ENCODE results near the gene PPP4R2. TPM values are rescaled to one million over a fixed set of nuclear protein-coding genes. Genes with fewer than 3 reads are reported as not detected.
"Not testable (repeated sequence)": the region's sequence is repeated elsewhere in the genome, so short reads cannot be mapped to it uniquely, and the experiment has no call there.

PPP4R2 gene
- total RNA-seq, 3 donors from 2014 or later = 108 to 119 (median 119) TPM

DNA sequence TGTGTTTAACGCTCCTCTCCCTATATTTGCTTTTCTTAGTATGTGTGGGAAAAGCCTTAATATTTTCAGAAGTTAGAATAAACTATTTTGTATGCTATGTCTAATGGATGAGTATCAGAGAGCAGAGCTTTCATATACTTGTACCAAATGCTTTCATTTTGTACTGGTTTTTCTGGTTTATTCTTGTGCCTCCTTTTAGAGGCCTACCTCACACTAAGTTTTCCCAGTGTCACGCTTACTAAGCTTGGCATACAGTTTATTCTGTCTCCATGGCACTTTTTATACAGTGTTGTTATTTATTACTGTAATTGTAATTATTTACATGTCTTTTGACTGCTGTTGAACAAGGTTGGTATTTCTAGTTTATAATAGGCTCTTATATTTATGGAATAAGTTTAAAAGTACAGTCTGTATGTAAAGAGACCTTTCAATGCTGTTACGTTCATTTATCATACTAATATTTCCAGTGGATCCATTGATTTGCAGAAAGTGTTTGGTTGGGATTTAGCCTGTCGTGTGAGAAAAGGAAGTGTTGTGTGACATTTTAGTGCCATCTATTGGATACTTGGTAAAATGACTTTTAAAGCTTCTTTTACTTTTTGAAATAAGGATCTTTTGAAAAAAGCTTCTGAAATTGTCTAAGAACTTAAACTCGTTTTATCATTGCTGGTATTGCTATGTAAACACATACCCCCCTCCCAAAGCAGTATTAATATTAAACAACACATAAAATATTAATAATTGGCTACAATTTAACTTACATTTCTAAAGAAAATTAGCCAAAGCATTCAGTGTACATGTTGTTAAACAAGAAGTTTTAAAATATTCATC is 59.6 kb downstream of the PPP4R2 start:
- ATAC-seq (no peak), DNase-seq (no peak)
- H3K27me3 Mint-ChIP-seq (ENCODE audit: low read depth) = no peaks in the 10 kb centered on the region
- H3K36me3 Mint-ChIP-seq (ENCODE audit: insufficient read depth) = peaks cover 8% of the 10 kb centered on the region
- no peak overlapping the region for H3K4me3 Mint-ChIP-seq
- peaks cover 19% of the 10 kb centered on the region for H3K4me1 Mint-ChIP-seq (ENCODE audit: low read depth)
- H3K9me3 Mint-ChIP-seq = no peaks in the 10 kb centered on the region

DNA sequence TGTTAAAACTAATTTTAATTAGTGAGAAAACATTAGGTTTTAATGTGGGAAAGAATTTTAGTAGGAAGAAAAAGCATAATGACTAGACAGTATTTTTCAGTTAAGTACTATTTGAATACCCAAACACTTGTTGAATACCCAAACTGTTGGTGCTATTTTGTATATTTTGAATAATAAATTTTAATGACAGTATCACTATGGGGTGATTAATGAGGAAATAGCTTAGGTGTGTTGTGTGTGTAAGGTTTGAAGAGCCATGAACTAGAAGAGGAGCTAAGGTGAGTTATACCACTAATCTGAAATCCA is 60.2 kb downstream of the PPP4R2 start:
- Mint-ChIP-seq H3K36me3 (ENCODE audit: insufficient read depth) (peaks cover 8% of the 10 kb centered on the region), H3K4me3 (no peak overlapping the region), H3K4me1 (ENCODE audit: low read depth) (peaks cover 19% of the 10 kb centered on the region), H3K9me3 (no peaks in the 10 kb centered on the region), H3K27me3 (ENCODE audit: low read depth) (no peaks in the 10 kb centered on the region)
- no peak for DNase-seq
- ATAC-seq = no peak

DNA sequence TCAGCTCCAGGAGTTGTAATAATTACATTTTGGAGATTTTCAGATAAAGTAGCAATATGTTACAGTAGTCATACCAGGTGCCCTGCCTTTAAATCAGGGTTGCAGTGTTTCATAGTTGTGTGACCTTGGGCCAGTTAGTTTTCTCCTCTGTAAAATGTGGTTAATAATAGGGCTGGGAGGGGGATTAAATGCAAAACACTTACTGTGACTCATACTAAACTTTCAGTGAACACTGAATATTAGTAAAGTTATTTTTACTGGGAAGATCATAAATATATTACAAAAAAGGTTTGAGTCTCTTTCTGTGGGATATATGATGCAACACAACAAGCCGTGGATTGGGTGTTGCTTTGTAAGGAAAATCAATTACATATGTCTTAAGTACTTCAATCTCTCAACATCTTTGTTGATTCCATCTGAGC is 63.7 kb downstream of the PPP4R2 start:
- ATAC-seq = no peak
- peaks cover 11% of the 10 kb centered on the region for H3K4me1 Mint-ChIP-seq (ENCODE audit: low read depth)
- peaks cover 27% of the 10 kb centered on the region for H3K36me3 Mint-ChIP-seq (ENCODE audit: insufficient read depth)
- DNase-seq = no peak
- no peak overlapping the region for H3K4me3 Mint-ChIP-seq
- no peaks in the 10 kb centered on the region for H3K27me3 Mint-ChIP-seq (ENCODE audit: low read depth)
- H3K9me3 Mint-ChIP-seq = no peaks in the 10 kb centered on the region

DNA sequence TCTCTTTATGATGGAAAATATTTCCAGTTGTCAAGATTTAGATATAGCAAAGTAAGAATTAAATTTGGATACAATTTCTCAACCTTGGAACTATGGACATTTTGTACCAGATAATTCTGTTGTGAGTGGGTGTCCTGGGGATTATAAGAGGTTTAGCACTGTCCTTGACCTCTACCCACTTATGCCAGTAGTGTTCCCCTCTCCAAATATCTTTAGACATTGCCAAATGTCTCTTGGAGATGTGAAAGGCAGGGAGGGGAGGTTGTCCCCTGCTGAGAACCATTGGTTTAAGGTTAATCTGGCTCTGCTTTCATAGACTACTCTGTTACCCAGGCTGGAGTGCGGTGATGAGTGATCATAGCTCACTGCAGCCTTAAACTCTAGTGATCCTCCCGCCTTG is 64.8 kb downstream of the PPP4R2 start, which contains the start of gene EBLN2:
Gene EBLN2 (plus strand): TSS at position 244 of the 400 bp plus-strand sequence. CDS start 423 bp downstream, outside the sequence.
- Mint-ChIP-seq H3K27me3 (ENCODE audit: low read depth) (no peaks in the 10 kb centered on the region), H3K9me3 (no peaks in the 10 kb centered on the region), H3K4me1 (ENCODE audit: low read depth) (peaks cover 3% of the 10 kb centered on the region), H3K36me3 (ENCODE audit: insufficient read depth) (peaks cover 30% of the 10 kb centered on the region), H3K4me3 (no peak within 1 kb of the TSS)
- ATAC-seq (no peak), DNase-seq (no peak)

DNA sequence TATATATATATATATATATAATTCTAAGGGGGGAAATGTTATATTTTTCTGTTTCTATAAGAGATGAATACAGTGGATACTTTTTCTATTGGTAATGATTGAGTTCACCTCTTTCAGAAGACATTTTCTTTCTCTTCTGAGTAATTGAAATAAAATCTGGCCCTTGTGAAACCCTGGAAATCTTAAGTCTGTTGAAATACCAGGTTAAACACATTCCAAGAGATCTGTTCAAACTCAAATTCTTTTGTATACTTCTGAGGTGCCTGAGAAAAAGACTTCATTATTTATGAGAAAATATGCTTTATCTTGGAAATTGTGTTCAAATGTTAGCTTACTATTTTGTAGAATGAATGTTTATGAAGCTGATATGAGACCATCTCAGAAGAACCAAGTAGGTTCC is 69.6 kb downstream of the PPP4R2 start:
- H3K4me3 Mint-ChIP-seq; ATAC-seq; H3K4me1 Mint-ChIP-seq (ENCODE audit: low read depth); DNase-seq; H3K9me3 Mint-ChIP-seq; H3K27me3 Mint-ChIP-seq (ENCODE audit: low read depth): not testable (repeated sequence)
- peaks cover 23% of the 10 kb centered on the region for H3K36me3 Mint-ChIP-seq (ENCODE audit: insufficient read depth)

DNA sequence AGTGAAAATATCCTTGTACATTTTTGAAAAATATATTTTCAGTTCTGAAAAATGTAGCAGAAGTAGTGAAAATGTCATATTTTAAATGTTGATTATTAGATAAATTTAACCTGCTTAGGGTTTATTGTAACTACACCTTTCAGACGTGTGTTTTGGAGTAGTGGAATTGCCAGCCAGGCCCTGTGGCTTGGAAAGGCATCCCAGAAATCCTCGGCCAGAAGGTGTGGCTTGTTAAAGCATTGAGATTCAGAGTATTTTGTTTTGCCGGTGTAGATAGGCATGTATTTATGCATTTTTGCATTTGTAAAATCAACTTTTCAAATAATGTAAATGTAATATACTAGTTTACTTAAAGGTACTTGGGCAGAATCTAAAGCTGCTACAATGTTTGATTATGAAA is 71.8 kb downstream of the PPP4R2 start:
- DNase-seq (no peak), ATAC-seq (no peak)
- Mint-ChIP-seq H3K9me3 (no peaks in the 10 kb centered on the region), H3K4me3 (no peak overlapping the region), H3K4me1 (ENCODE audit: low read depth) (peaks cover 24% of the 10 kb centered on the region), H3K36me3 (ENCODE audit: insufficient read depth) (peaks cover 16% of the 10 kb centered on the region), H3K27me3 (ENCODE audit: low read depth) (no peaks in the 10 kb centered on the region)

DNA sequence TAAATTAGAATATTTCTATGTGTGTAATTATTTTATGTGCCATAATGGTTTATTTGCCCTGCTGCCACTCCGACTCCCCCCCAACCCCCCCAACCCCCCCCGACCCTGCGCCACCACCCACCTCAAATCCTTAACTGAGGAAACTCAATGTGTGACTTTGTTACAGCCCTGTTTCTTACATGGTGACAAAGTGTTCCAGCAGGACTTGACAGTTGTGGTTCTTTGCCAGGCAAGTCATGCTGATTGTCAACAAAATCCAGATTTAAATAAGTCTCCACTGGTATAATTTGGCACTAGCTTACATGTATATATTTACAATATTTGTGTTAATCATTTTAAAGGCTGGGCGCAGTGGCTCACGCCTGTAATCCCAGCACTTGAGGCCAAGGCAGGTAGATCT is 72.6 kb downstream of the PPP4R2 start:
- H3K4me1 Mint-ChIP-seq (ENCODE audit: low read depth) = peaks cover 24% of the 10 kb centered on the region
- H3K9me3 Mint-ChIP-seq = no peaks in the 10 kb centered on the region
- ATAC-seq (no peak), DNase-seq (no peak)
- peaks cover 15% of the 10 kb centered on the region for H3K36me3 Mint-ChIP-seq (ENCODE audit: insufficient read depth)
- no peaks in the 10 kb centered on the region for H3K27me3 Mint-ChIP-seq (ENCODE audit: low read depth)
- no peak overlapping the region for H3K4me3 Mint-ChIP-seq

DNA sequence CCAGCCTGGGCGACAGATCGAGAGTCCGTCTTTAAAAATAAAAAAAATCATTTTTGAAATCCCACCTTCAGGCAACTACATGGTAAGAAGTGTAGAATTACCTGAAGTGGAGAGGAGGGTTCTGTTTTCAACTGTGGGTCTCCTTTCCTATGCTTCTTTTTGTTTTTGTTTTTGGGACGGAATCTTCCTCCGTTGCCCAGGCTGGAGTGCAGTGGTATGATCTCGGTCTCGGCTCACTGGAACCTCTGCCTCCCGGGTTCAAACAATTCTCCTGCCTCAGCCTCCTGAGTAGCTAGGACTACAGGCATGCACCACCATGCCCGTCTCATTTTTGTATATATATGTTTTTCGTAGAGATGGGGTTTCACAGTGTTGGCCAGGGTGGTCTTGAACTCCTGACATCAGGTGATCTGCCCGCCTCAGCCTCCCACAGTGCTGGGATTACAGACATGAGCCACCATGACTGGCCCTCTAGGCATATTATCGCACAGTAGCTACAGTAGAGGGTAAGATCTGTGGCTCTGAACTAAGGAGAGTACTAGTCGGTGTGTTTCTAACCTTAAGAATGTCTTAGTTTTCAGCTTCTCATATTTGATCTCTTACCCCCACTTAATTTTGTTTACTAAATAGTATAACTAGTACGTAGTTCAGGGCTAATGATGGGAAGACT is 73.3 kb downstream of the PPP4R2 start:
- Mint-ChIP-seq H3K27me3 (ENCODE audit: low read depth) (no peaks in the 10 kb centered on the region), H3K4me3 (no peak overlapping the region), H3K9me3 (no peaks in the 10 kb centered on the region), H3K4me1 (ENCODE audit: low read depth) (peaks cover 24% of the 10 kb centered on the region), H3K36me3 (ENCODE audit: insufficient read depth) (peaks cover 8% of the 10 kb centered on the region)
- ATAC-seq (no peak), DNase-seq (no peak)

DNA sequence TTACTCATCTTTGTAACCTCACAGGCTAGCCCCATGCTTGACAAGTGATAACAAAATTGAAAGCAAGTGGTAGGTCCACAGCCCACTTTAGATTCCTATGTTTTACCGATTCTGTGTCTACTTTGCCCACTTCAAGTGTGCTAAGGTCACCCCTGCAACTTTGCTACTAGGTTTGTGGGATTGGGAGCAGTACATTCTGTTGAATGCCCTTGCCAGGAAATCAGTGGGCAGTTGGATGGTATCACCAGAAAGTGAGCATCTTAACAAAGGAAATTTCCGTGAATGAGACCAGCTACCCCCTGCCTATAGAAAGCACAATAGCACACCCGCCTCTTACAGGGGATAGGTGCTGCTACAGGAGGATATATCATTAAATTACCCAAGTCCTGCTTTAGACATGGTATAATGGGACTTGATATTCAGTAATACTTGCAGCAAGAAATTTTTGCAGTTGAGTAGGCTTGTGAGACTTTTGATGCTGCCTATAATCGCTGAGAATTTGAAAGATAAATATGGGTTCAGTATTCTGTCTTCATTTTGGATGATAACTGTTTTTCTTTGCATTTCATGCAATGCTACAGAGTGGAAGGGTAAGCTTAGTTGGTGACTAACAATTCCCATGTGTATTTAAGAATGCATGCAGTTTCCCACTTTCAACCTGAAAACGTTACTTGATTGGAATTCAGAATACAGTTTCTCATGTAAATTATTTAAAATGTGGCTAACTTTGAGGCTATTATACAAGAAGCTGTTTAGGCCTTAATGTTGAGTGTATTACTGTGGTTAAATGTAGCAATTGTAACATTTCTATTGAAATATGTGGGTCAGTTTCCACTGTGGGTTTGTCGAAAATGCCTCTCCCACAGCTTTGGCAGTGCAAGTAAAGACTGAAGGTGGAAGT is 74.3 kb downstream of the PPP4R2 start:
- peaks cover 4% of the 10 kb centered on the region for H3K36me3 Mint-ChIP-seq (ENCODE audit: insufficient read depth)
- H3K9me3 Mint-ChIP-seq = no peaks in the 10 kb centered on the region
- ATAC-seq (no peak), DNase-seq (no peak)
- no peaks in the 10 kb centered on the region for H3K27me3 Mint-ChIP-seq (ENCODE audit: low read depth)
- H3K4me1 Mint-ChIP-seq (ENCODE audit: low read depth) = peaks cover 24% of the 10 kb centered on the region
- H3K4me3 Mint-ChIP-seq = no peak overlapping the region

DNA sequence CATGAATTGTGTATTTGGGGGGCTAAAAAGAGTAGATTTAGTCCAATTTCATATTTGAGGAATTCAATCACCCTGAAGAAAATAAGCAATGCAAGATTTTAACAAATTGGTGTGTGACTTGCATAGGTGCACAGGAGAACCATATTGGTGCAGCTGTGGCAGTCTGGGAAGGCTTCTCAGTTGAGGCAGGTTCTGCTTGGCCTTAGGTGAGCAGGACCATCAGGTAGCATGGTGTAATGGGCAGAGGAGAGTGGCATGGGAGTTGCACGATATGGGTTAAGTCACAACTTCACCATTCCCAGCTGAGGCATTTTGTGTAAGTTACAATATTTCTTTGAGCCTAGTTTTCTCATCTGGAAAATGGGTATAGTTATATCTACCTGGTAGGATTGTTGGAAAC is 75.3 kb downstream of the PPP4R2 start:
- Mint-ChIP-seq H3K4me1 (ENCODE audit: low read depth) (peaks cover 24% of the 10 kb centered on the region), H3K4me3 (no peak overlapping the region), H3K9me3 (no peaks in the 10 kb centered on the region), H3K27me3 (ENCODE audit: low read depth) (no peaks in the 10 kb centered on the region), H3K36me3 (ENCODE audit: insufficient read depth) (no peaks in the 10 kb centered on the region)
- DNase-seq = no peak
- ATAC-seq = no peak

DNA sequence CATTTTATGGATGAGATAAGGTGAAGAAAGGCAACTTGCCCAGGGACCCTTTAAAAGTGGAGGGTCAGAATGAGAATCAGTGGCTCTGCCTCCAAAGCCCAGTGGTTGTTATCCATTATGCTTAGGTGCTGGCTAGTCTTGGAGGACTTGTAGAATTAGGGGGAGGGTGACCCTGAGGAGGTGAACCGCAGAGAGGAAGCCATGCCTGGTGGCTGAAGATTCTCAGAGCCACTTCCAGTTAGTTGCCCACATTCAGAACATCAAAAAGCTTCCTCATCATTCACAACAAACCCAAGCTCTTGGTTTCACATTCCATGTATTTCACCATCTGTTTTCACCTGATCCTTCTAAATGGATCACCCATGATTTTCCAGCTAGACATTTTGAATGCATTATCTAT is 76.0 kb downstream of the PPP4R2 start:
- no peaks in the 10 kb centered on the region for H3K36me3 Mint-ChIP-seq (ENCODE audit: insufficient read depth)
- no peaks in the 10 kb centered on the region for H3K9me3 Mint-ChIP-seq
- no peaks in the 10 kb centered on the region for H3K27me3 Mint-ChIP-seq (ENCODE audit: low read depth)
- DNase-seq = no peak
- H3K4me3 Mint-ChIP-seq = no peak overlapping the region
- ATAC-seq = no peak
- peaks cover 24% of the 10 kb centered on the region for H3K4me1 Mint-ChIP-seq (ENCODE audit: low read depth)

DNA sequence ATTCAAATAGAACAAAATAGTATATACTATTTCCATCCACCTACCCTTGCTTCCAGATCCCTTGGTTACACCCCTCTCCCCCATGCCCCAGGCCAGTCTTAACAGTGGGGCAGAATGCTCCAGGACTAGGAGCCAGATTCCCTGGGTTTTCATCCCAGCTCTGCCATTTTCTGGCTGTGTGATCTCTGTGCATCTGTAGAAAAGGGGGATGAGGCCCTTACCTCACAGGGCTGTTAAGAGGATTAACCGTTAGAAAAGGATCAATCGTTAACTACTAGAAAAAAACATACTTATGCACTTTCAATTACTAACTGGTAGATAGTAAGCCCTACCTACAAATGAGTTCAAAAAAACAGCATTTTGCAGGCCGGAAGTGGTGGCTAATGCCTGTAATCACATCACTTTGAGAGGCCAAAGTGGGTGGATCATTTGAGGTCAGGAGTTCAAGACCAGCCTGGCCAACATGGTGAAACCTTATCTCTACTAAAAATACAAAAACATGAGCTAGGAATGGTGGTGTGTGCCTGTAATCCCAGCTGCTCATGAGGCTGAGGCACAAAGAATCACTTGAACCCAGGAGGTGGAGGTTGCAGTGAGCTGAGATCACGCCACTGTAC is 76.6 kb downstream of the PPP4R2 start:
- ATAC-seq (no peak), DNase-seq (no peak)
- H3K4me3 Mint-ChIP-seq = no peak overlapping the region
- H3K27me3 Mint-ChIP-seq (ENCODE audit: low read depth) = no peaks in the 10 kb centered on the region
- peaks cover 24% of the 10 kb centered on the region for H3K4me1 Mint-ChIP-seq (ENCODE audit: low read depth)
- H3K9me3 Mint-ChIP-seq = no peaks in the 10 kb centered on the region
- no peaks in the 10 kb centered on the region for H3K36me3 Mint-ChIP-seq (ENCODE audit: insufficient read depth)

DNA sequence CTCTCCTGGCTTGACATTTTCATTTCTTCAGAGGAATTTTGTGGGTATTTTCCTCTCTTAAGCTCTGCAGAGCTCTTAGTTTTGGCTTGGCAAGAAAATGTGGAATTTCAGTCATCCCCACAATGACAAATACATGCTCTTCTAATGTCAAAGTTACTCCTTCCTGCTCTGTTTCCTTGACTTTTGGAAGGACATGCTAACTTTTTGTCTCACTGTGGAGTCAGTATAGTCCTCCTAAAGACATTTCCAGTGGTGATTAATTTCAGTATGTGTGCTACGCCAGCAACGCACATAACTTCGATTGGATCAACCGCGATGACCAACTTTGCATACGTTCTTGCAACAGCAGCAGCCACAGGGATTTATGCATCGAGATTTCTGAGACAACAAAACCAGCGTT is 78.2 kb downstream of the PPP4R2 start:
- no peaks in the 10 kb centered on the region for H3K9me3 Mint-ChIP-seq
- DNase-seq (no peak), ATAC-seq (no peak)
- no peak overlapping the region for H3K4me3 Mint-ChIP-seq
- no peaks in the 10 kb centered on the region for H3K27me3 Mint-ChIP-seq (ENCODE audit: low read depth)
- H3K36me3 Mint-ChIP-seq (ENCODE audit: insufficient read depth) = no peaks in the 10 kb centered on the region
- peaks cover 24% of the 10 kb centered on the region for H3K4me1 Mint-ChIP-seq (ENCODE audit: low read depth)
